Fibroblast of mammary gland (primary cell): ENCODE data around the gene COX8A.

Experiments
- DNase-seq: peaks from one replicate; pipeline ENCODE4 v3.0.0-alpha.2; 2010; ENCODE audit warnings: low read depth
- H3K4me3 ChIP-seq: 2 replicates; pipeline ENCODE4 v1.5.1; 2011; ENCODE audit warnings: low read depth, mild to moderate bottlenecking, low read length, moderate library complexity; ENCODE audit not compliant: control insufficient read depth
- TF ChIP-seq, protein P1 (sequence below): conservative IDR thresholded peaks from 2 replicates; pipeline ENCODE4 v1.5.1; 2011; ENCODE audit warnings: low read depth, low read length, inconsistent platforms; ENCODE audit not compliant: control insufficient read depth, insufficient read depth

COX8A gene

DNA sequence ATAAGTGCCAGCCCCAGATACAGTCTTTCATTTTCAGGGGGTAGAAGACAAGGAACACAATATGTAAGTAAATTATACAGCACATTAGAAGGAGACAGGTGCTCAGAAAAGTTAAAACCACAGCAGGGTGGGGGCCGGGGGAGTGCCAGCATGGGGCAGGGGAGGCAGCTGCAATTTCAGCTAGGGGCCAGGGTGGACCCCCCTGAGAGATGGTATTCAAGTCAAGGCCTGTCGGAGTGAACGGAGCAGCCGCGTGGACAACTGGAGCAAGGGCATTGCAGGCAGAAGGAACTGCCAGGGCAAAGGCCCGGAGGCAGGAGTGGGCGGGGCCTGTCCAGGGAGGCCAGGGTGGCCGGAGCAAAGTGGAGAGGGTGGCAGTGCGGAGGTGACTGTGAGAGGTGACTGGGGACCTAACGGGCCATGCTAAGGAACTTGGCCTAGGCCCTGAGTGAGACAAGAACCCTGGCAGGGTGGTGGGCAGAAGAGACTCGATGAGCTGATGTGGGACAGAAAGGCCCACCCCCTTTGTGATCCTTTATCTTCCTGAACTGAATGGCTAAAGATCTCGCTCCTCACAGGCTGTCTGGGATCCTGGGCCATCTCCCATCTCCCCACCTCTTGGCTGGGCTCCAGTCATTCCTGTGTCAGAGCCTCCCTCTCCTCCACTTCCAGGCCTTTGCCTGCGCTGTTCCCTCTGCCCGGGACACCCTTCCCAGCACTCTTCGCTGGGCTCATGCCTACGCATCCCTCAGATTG, 38.9 kb downstream of the COX8A start:
- TF ChIP-seq, protein P1, sequence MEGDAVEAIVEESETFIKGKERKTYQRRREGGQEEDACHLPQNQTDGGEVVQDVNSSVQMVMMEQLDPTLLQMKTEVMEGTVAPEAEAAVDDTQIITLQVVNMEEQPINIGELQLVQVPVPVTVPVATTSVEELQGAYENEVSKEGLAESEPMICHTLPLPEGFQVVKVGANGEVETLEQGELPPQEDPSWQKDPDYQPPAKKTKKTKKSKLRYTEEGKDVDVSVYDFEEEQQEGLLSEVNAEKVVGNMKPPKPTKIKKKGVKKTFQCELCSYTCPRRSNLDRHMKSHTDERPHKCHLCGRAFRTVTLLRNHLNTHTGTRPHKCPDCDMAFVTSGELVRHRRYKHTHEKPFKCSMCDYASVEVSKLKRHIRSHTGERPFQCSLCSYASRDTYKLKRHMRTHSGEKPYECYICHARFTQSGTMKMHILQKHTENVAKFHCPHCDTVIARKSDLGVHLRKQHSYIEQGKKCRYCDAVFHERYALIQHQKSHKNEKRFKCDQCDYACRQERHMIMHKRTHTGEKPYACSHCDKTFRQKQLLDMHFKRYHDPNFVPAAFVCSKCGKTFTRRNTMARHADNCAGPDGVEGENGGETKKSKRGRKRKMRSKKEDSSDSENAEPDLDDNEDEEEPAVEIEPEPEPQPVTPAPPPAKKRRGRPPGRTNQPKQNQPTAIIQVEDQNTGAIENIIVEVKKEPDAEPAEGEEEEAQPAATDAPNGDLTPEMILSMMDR, result no peak
- no peak overlapping the region for H3K4me3 ChIP-seq
- no peak for DNase-seq

DNA sequence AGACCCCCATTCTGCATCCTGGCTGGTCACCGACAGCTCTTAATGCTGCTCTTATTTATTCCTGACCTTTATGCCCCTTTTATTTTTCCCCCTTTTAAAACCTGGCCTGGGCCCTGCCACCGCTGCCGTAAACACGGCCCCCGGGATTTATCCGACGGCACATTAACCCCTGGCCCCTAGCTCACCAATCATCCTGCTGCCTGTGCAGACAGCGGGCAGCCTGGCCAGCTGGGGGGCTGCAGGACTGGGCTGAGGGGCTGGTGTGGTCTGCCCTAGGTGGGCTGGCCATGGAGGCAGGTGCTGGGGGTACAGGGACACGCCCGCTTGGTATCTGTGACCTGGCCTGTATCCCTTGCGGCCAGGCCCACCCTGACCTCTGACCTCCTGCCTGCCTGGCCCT, 39.9 kb downstream of the COX8A start:
- H3K4me3 ChIP-seq, result no peak overlapping the region
- no peak for DNase-seq
- TF ChIP-seq, protein P1, result no peak

DNA sequence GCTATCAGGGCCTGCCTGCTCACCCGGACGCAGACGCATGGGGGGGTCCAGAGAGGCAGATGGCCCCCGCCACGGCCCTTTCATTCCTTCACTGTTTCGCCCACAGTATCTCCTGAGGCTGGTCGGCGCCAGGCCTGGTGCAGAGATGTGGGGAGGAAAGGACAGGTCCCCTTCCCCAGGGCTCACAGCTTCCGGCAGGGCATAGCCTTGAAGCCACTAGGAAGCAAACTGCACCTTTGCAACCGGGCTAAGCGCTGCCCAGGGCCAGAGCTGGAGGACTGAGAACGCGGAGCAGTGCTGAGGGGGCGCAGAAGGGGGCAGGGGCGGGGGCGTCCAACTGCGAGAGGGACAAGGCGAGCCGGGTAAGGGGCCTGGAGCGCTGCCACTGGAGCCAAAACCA, 41.1 kb downstream of the COX8A start:
- DNase-seq, result no peak
- TF ChIP-seq, protein P1, result no peak
- no peak overlapping the region for H3K4me3 ChIP-seq

DNA sequence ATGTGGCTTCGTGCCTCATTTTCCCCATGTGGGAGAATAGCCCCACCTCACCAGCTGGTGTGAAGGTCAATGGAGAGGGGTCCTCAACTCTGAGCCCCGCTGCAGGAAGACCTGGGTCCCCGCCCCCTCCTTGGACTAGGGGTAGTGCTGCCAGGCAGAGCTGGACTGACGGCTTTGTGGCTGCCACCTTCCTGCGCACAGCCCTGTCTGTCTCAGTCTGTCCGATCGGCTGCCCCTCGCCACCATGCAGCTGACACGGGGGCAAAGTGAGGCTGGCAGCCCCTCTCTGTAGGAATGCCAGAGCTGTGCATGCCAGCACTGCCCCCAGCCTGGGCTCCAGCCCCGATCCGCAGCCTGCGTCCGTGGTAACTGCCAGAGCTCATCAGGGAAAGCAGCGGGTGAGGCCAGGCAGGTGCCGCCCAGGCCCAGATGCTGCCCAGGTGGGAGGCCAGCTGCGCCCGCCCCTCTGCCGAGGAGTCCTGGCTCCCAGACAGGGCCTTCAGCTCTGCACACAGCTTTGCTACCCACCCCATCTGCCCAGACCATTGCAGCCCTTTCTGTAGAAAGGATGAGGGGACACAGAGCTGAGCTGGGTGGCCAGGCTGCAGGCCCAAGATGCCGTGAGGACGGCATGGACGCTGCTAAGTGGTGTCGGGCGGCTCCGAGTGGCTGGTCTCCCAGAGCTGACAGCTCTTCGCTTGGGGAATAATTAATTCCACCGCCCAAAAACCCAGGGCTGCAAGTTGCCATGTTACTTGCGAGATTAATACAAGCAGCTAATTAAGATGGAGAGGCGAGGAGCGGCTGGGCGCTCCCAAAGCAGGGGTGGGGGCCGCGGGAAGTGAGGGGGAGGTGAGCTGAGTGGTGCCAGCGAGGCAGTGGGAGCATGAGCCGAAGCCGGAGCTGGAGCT, 41.8 kb downstream of the COX8A start:
- TF ChIP-seq, protein P1, result no peak
- DNase-seq, result no peak
- H3K4me3 ChIP-seq, result no peak overlapping the region

DNA sequence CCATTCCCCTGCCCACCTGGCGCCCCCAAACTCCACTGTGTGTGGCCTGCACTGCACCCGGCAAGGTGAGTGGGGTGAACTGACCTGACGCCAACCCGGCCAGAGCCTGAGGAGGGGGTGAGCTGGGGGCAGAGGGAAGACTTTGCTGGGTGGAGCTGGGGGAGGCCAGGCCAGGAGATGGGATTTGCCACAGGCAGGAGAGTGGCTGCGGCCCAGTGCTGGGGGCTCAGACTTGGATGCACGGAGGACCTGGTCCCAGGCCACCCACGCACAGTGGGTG, 43.5 kb downstream of the COX8A start:
- TF ChIP-seq, protein P1, result no peak
- H3K4me3 ChIP-seq, result no peak overlapping the region
- no peak for DNase-seq

DNA sequence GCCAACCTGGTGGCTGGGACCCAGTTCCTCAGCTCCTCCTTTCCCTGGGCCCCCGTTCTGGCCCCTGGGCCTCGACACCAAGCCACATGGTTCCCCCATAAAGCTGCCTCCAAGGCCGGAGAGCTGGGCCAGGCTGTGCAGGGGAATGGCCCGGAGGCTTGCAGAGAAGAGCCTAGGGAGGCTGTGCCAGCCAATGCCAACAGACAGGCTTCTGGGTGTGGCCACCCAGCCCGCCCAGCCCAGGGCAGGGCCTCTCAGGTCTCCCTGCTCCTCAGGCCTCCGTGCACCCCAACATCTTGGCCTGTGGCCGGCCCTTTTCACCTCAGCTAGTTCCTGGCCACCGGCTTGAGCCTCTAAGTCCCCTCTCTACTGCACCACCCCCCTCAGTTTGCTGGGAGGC, 43.9 kb downstream of the COX8A start:
- no peak for DNase-seq
- H3K4me3 ChIP-seq, result no peak overlapping the region
- TF ChIP-seq, protein P1, result no peak
